ENCODE measurements around the gene SERTAD1.
A peak's percentile ranks its signal among the peaks of the same experiment; 100 is the strongest.
"Not testable (repeated sequence)": the region's sequence is repeated elsewhere in the genome, so short reads cannot be mapped to it uniquely, and the experiment has no call there.

SERTAD1 gene

DNA sequence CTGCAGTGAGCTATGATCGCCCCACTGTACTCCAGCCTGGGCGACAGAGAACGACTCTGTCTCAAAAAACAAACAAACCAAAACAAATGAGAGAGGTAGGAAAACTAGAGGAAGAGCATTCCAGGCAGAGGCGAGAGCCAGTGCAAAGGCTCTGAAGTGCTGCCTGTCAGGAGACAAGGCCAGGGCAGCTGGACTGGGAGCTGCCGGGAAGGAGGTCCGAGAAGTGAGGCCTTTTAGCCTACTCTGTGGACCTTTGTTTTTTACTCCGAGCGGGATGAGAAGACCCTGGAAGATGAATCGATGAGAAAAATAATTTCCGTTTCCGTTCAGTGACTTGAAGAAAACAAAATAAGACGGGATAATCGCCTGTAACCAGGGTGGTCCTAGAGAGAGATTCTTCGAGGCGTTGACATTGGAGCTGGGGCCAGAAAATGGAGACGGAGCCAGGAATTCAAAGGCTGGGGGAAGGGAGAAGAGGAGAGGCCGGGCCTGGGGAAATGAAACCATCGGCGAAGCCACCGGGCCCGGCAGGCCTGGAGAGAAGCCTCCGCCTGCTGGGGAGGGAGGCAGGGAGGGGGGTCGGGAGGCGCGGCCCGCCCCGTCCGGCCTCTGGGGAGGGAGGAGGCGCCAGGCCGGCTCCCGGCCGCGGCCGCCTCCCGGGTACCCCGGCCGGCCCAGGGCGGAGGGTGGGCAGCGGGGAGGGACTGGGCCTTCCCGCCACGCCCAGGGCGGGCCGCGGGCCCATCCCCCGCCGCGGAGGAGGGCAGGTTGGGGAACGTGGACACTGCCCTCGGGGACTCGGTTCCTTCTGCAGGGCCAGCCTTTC lies 7.8 kb upstream of the SERTAD1 start:
- H3K9me3 ChIP-seq (ENCODE audit: control insufficient read depth, insufficient read depth, low read depth, low read length), result no peaks in the 10 kb centered on the region
- no peaks in the 10 kb centered on the region for H3K27me3 ChIP-seq (ENCODE audit: control insufficient read depth, insufficient read depth, low read length)
- peak overlapping the region; percentile 83 for H3K9ac ChIP-seq (ENCODE audit: low read length)
- peak overlapping the region; percentile 83 for H3K27ac ChIP-seq (ENCODE audit: low read depth, low read length)
- H3K4me1 ChIP-seq (ENCODE audit: control insufficient read depth, insufficient read depth, low read length), result peaks cover 15% of the 10 kb centered on the region
- H3K36me3 ChIP-seq (ENCODE audit: control insufficient read depth, insufficient read depth, low read length), result no peaks in the 10 kb centered on the region
- peak overlapping the region; percentile 56 for H3K4me3 ChIP-seq (ENCODE audit: low read depth, low read length)

- H3K9ac ChIP-seq (ENCODE audit: low read length), result peak overlapping the region; percentile 83
- H3K27me3 ChIP-seq (ENCODE audit: control insufficient read depth, insufficient read depth, low read length); H3K4me3 ChIP-seq (ENCODE audit: low read depth, low read length); H3K36me3 ChIP-seq (ENCODE audit: control insufficient read depth, insufficient read depth, low read length); H3K9me3 ChIP-seq (ENCODE audit: control insufficient read depth, insufficient read depth, low read depth, low read length): not testable (repeated sequence)
- peaks cover 15% of the 10 kb centered on the region for H3K4me1 ChIP-seq (ENCODE audit: control insufficient read depth, insufficient read depth, low read length)
- H3K27ac ChIP-seq (ENCODE audit: low read depth, low read length), result peak overlapping the region; percentile 83
Measured at GRCh38 chr19:40432760-40433159, 7.0 kb upstream of the SERTAD1 start.

DNA sequence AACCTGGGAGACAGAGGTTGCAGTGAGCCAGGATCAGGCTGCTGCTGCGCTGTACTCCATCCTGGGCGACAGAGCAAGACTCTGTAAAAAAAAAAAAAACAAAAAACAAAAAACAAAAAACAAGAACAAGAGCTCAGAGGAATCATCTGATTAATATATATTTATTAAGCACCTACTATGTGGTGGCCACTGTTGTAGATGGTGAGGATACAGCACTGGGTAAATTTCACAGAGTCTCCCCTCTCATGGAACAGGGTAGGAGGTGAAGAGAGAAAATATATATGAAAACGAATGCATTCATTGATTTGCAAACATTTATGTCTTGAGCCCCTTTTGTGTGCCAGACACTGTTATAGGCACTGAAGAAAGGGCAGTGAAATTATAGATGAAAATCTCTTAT lies 5.9 kb upstream of the SERTAD1 start:
- H3K27me3 ChIP-seq (ENCODE audit: control insufficient read depth, insufficient read depth, low read length), result no peaks in the 10 kb centered on the region
- H3K36me3 ChIP-seq (ENCODE audit: control insufficient read depth, insufficient read depth, low read length), result no peaks in the 10 kb centered on the region
- H3K4me1 ChIP-seq (ENCODE audit: control insufficient read depth, insufficient read depth, low read length), result peaks cover 15% of the 10 kb centered on the region
- no peaks in the 10 kb centered on the region for H3K9me3 ChIP-seq (ENCODE audit: control insufficient read depth, insufficient read depth, low read depth, low read length)
- no peak overlapping the region for H3K27ac ChIP-seq (ENCODE audit: low read depth, low read length)
- no peak overlapping the region for H3K9ac ChIP-seq (ENCODE audit: low read length)
- no peak overlapping the region for H3K4me3 ChIP-seq (ENCODE audit: low read depth, low read length)

- H3K9me3 ChIP-seq (ENCODE audit: control insufficient read depth, insufficient read depth, low read depth, low read length); H3K27me3 ChIP-seq (ENCODE audit: control insufficient read depth, insufficient read depth, low read length); H3K36me3 ChIP-seq (ENCODE audit: control insufficient read depth, insufficient read depth, low read length); H3K9ac ChIP-seq (ENCODE audit: low read length); H3K27ac ChIP-seq (ENCODE audit: low read depth, low read length); H3K4me3 ChIP-seq (ENCODE audit: low read depth, low read length): not testable (repeated sequence)
- peaks cover 15% of the 10 kb centered on the region for H3K4me1 ChIP-seq (ENCODE audit: control insufficient read depth, insufficient read depth, low read length)
Measured at GRCh38 chr19:40430242-40430641, 4.5 kb upstream of the SERTAD1 start.

DNA sequence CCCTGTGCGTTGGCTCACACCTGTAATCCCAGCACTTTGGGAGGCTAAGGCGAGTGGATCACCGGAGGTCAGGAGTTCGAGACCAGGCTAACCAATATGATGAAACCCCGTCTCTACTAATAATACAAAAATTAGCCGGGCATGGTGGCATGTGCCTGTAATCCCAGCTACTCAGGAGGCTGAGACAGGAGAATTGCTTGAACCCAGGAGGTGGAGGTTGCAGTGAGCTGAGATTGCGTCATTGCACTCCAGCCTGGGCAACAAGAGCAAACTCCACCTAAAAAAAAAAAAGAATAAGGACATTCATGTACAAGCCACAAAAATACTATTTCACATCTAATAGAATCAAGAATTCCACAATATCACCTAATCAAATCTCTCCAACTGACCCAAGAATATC lies 2.4 kb upstream of the SERTAD1 start:
- H3K4me1 ChIP-seq (ENCODE audit: control insufficient read depth, insufficient read depth, low read length), result peaks cover 13% of the 10 kb centered on the region
- H3K27me3 ChIP-seq (ENCODE audit: control insufficient read depth, insufficient read depth, low read length); H3K4me3 ChIP-seq (ENCODE audit: low read depth, low read length); H3K27ac ChIP-seq (ENCODE audit: low read depth, low read length); H3K36me3 ChIP-seq (ENCODE audit: control insufficient read depth, insufficient read depth, low read length); H3K9ac ChIP-seq (ENCODE audit: low read length); H3K9me3 ChIP-seq (ENCODE audit: control insufficient read depth, insufficient read depth, low read depth, low read length): not testable (repeated sequence)

DNA sequence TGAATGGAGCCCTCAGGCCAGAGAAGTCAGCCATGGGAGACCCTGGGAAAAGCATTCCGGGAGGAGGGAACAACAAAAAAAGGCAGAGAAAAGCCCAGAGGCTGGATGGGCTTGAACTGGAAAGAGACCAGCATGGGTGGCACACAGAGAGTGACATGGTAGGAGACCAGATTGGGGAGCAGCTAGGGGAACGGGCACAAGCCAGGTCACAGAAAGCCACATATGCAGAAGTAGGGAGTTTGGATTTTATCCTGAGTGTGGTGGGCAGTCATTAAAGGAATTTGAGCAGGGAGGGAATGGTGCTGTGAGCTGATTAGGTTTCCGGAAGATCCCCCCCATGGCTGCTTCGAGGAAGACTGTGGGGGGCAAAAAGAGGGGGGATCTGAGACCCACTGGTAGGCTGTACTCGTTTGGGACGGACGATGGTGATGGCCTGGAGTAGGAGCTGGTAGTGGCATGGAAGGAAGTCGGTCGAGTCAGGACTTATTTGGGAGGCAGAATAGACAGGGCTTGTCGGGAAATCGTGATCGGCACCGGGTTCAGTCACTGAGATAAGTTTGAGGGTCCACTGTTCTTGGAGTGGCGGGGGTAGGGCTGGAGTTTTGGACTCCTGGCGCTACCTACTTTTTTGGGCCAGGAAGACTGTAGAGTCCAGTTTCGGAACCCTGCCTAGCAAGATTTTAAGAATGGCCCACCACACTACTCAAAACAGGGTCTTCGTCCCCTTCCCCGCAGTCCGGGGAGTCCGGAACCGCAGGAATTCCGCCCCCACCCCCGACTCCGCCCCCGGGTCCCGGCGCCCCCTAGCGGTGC lies 949 bp downstream of the SERTAD1 start:
- Histone ChIP-seq H3K9me3 (ENCODE audit: control insufficient read depth, insufficient read depth, low read depth, low read length) (no peaks in the 10 kb centered on the region), H3K36me3 (ENCODE audit: control insufficient read depth, insufficient read depth, low read length) (peaks cover 12% of the 10 kb centered on the region), H3K4me3 (ENCODE audit: low read depth, low read length) (peak overlapping the region; percentile 70), H3K9ac (ENCODE audit: low read length) (peak overlapping the region; percentile 91), H3K27me3 (ENCODE audit: control insufficient read depth, insufficient read depth, low read length) (no peaks in the 10 kb centered on the region), H3K27ac (ENCODE audit: low read depth, low read length) (peak overlapping the region; percentile 84; the same call in 1 of the 2 replicates), H3K4me1 (ENCODE audit: control insufficient read depth, insufficient read depth, low read length) (peaks cover 5% of the 10 kb centered on the region; the same call in 1 of the 2 replicates)

GRCh38 chr19:40423938-40424337 lies 1.9 kb downstream of the SERTAD1 start:
- peaks cover 12% of the 10 kb centered on the region for H3K36me3 ChIP-seq (ENCODE audit: control insufficient read depth, insufficient read depth, low read length)
- no peak overlapping the region for H3K27ac ChIP-seq (ENCODE audit: low read depth, low read length)
- no peaks in the 10 kb centered on the region for H3K27me3 ChIP-seq (ENCODE audit: control insufficient read depth, insufficient read depth, low read length)
- H3K9ac ChIP-seq (ENCODE audit: low read length), result no peak overlapping the region
- H3K4me1 ChIP-seq (ENCODE audit: control insufficient read depth, insufficient read depth, low read length), result peaks cover 5% of the 10 kb centered on the region; the same call in 1 of the 2 replicates
- H3K4me3 ChIP-seq (ENCODE audit: low read depth, low read length), result no peak overlapping the region
- no peaks in the 10 kb centered on the region for H3K9me3 ChIP-seq (ENCODE audit: control insufficient read depth, insufficient read depth, low read depth, low read length)

- Histone ChIP-seq H3K27me3 (ENCODE audit: control insufficient read depth, insufficient read depth, low read length) (no peaks in the 10 kb centered on the region), H3K27ac (ENCODE audit: low read depth, low read length) (no peak overlapping the region), H3K9ac (ENCODE audit: low read length) (no peak overlapping the region)
Measured at GRCh38 chr19:40422748-40423566, 2.8 kb downstream of the SERTAD1 start.

DNA sequence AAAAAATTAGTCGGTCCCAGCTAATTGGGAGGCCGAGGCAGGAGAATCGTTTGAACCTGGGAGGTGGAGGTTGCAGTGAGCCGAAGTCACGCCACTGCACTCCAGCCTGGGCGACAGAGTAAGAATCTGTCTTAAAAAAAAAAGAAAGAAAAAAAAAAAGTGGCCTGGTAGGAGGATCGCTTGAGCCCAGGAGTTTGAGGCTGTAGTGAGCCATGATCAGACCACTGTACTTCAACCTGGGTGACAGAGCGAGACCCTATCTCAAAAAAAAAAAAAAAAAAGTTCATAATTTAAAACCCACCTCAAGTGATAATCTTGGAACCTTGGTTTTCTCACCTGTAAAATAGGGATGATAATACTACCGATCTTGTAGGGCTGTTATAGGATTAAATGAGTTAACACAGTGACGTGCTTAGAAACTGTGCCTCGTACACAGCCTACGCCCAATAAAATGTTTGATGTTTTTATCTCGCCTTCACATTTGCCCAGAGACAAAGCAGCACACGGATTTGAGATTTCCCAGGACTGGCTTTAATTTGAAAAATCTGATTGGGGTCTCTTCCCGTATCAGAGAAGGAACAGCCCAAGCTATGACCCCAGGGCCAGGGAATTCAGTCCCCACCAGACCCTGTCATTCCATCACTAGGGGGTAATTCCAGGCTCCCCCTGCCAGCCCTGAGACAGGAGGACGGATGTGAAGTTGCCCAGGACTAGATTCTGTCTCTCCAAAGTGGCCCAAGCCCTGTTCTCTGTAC lies 3.6 kb downstream of the SERTAD1 start:
- H3K4me3 ChIP-seq (ENCODE audit: low read depth, low read length), result no peak overlapping the region
- H3K27me3 ChIP-seq (ENCODE audit: control insufficient read depth, insufficient read depth, low read length), result no peaks in the 10 kb centered on the region
- no peaks in the 10 kb centered on the region for H3K9me3 ChIP-seq (ENCODE audit: control insufficient read depth, insufficient read depth, low read depth, low read length)
- peaks cover 12% of the 10 kb centered on the region for H3K36me3 ChIP-seq (ENCODE audit: control insufficient read depth, insufficient read depth, low read length)
- H3K4me1 ChIP-seq (ENCODE audit: control insufficient read depth, insufficient read depth, low read length), result peaks cover 11% of the 10 kb centered on the region; the same call in 1 of the 2 replicates
- H3K27ac ChIP-seq (ENCODE audit: low read depth, low read length), result no peak overlapping the region; the same call in 1 of the 2 replicates
- H3K9ac ChIP-seq (ENCODE audit: low read length), result no peak overlapping the region

More at GRCh38 chr19:40422748-40423566, 2.8 kb downstream of the SERTAD1 start:
- peaks cover 5% of the 10 kb centered on the region; the same call in 1 of the 2 replicates for H3K4me1 ChIP-seq (ENCODE audit: control insufficient read depth, insufficient read depth, low read length)
- peaks cover 12% of the 10 kb centered on the region for H3K36me3 ChIP-seq (ENCODE audit: control insufficient read depth, insufficient read depth, low read length)
- no peaks in the 10 kb centered on the region for H3K9me3 ChIP-seq (ENCODE audit: control insufficient read depth, insufficient read depth, low read depth, low read length)
- H3K4me3 ChIP-seq (ENCODE audit: low read depth, low read length), result no peak overlapping the region

Measured in HUES6 (cell line).